Endodermal cell (in vitro differentiated cells): ENCODE measurements around the gene AKT3. TPM values are rescaled to one million over a fixed set of nuclear protein-coding genes. Genes with fewer than 3 reads are reported as not detected.
"Not testable (repeated sequence)": the region's sequence is repeated elsewhere in the genome, so short reads cannot be mapped to it uniquely, and the experiment has no call there.

Source experiments
- DNase-seq: peaks from one replicate; pipeline ENCODE4 v3.0.0-alpha.2; 2017
- H3K27ac ChIP-seq: 2 replicates; pipeline ENCODE4 v1.5.1; 2013; ENCODE audit warnings: mild to moderate bottlenecking, low read depth, low read length, moderate library complexity
- H3K27me3 ChIP-seq: 2 replicates; pipeline ENCODE4 v1.6.1; 2013; ENCODE audit warnings: mild to moderate bottlenecking, low read length, moderate library complexity; ENCODE audit not compliant: insufficient read depth, control insufficient read depth, poor library complexity, severe bottlenecking
- H3K36me3 ChIP-seq: 2 replicates; pipeline ENCODE4 v1.7.0; 2013; ENCODE audit warnings: mild to moderate bottlenecking, low read length, moderate library complexity; ENCODE audit not compliant: control insufficient read depth, insufficient read depth
- H3K4me1 ChIP-seq: one replicate; pipeline ENCODE4 v1.7.0; 2013; ENCODE audit warnings: low read length; ENCODE audit not compliant: control insufficient read depth, insufficient read depth
- H3K4me3 ChIP-seq: 2 replicates; pipeline ENCODE4 v1.5.1; 2013; ENCODE audit warnings: mild to moderate bottlenecking, low read length, moderate library complexity
- H3K9ac ChIP-seq: 2 replicates; pipeline ENCODE4 v1.6.1; 2013; ENCODE audit warnings: mild to moderate bottlenecking, low read length, moderate library complexity; ENCODE audit not compliant: poor library complexity, severe bottlenecking; ENCODE audit errors: extremely low read depth
- H3K9me3 ChIP-seq: 2 replicates; pipeline ENCODE4 v1.6.1; 2013; ENCODE audit warnings: mild to moderate bottlenecking, low read length, moderate library complexity; ENCODE audit not compliant: control insufficient read depth
- H3K27ac Mint-ChIP-seq: 2 replicates; pipeline ENCODE4 v1.8.0; 2020; ENCODE audit warnings: mixed read lengths
- H3K27me3 Mint-ChIP-seq: 2 replicates; pipeline ENCODE4 v1.8.0; 2021; ENCODE audit warnings: mild to moderate bottlenecking, mixed read lengths; ENCODE audit not compliant: insufficient read depth
- H3K36me3 Mint-ChIP-seq: 2 replicates; pipeline ENCODE4 v1.8.0; 2020; ENCODE audit warnings: low read depth, mixed read lengths
- H3K4me1 Mint-ChIP-seq: 2 replicates; pipeline ENCODE4 v1.8.0; 2020; ENCODE audit warnings: mixed read lengths
- H3K4me3 Mint-ChIP-seq: 2 replicates; pipeline ENCODE4 v1.8.0; 2020; ENCODE audit warnings: mild to moderate bottlenecking, moderate library complexity, mixed read lengths
- H3K9me3 Mint-ChIP-seq: 2 replicates; pipeline ENCODE4 v1.8.0; 2020; ENCODE audit warnings: mild to moderate bottlenecking, mixed read lengths
- WGBS, 2 experiments: methylation state at CpG; one replicate each; pipeline versions ENCODE4 v1.1.5 to v1.1.7; 2013; ENCODE audit warnings: missing lambda C conversion rate in 2 of 2, mixed read lengths in 1 of 2; ENCODE audit not compliant: insufficient coverage in 1 of 2, insufficient read length in 1 of 2; 5-methylcytosine and 5-hydroxymethylcytosine counted together
- total RNA-seq, 2 donors: library from RNA; stranded (reverse); fragmentation: NEBNext Ultra II Directional in 1 of 2; extraction: Animal tissue kit (Norgen Biotek cat#: 25700) in 1 of 2; gene quantifications; 2 replicates in 1 of 2; 3 replicates in 1 of 2; pipeline ENCODE4 v1.2.1, GENCODE V29; 2021
- TF ChIP-seq, protein P1 (sequence below): fragments of 200-600 bp; sonication (generic); conservative IDR thresholded peaks from 2 replicates; pipeline ENCODE4 v1.5.0; 2021; ENCODE audit warnings: antibody characterized with exemption, mild to moderate bottlenecking

AKT3 gene
- total RNA-seq, 2 donors from 2014 or later = 38.2 to 49.1 TPM

DNA sequence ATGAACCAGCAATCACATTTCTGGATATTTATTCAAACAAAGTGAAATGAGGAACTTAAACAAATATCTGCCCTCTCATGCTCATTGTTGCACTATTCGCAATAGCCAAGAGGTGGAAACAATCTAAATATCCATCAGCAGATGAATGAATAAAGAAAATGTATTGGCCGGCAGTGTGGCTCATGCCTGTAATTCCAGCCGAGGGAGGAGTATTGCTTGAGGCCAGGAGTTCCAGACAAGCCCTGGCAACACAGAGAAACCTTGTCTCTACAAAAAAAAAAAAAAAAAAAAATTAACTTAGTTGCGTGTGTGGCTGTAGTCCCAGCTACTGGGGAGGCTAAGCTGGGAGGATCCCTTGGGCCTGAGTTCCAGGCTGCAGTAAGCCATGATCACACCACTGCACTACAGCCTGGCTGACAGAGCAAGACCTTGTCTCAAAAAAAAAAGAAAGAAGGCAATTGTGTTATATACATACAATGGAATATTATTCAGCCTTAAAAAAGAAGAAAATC lies 191.4 kb downstream of the AKT3 start:
- Mint-ChIP-seq H3K4me3 (no peak overlapping the region), H3K4me1 (no peaks in the 10 kb centered on the region), H3K27ac (no peak overlapping the region), H3K36me3 (peaks cover 12% of the 10 kb centered on the region), H3K9me3 (no peaks in the 10 kb centered on the region), H3K27me3 (no peaks in the 10 kb centered on the region)
- no peak overlapping the region for H3K27ac ChIP-seq
- no peak overlapping the region for H3K4me3 ChIP-seq
- TF ChIP-seq, protein P1, sequence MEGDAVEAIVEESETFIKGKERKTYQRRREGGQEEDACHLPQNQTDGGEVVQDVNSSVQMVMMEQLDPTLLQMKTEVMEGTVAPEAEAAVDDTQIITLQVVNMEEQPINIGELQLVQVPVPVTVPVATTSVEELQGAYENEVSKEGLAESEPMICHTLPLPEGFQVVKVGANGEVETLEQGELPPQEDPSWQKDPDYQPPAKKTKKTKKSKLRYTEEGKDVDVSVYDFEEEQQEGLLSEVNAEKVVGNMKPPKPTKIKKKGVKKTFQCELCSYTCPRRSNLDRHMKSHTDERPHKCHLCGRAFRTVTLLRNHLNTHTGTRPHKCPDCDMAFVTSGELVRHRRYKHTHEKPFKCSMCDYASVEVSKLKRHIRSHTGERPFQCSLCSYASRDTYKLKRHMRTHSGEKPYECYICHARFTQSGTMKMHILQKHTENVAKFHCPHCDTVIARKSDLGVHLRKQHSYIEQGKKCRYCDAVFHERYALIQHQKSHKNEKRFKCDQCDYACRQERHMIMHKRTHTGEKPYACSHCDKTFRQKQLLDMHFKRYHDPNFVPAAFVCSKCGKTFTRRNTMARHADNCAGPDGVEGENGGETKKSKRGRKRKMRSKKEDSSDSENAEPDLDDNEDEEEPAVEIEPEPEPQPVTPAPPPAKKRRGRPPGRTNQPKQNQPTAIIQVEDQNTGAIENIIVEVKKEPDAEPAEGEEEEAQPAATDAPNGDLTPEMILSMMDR = no peak
- no peaks in the 10 kb centered on the region for H3K9me3 ChIP-seq
- no peak overlapping the region for H3K9ac ChIP-seq
- H3K27me3 ChIP-seq = no peaks in the 10 kb centered on the region
- H3K36me3 ChIP-seq = no peaks in the 10 kb centered on the region
- H3K4me1 ChIP-seq = no peaks in the 10 kb centered on the region
- DNase-seq = no peak
- 98% methylated on average over 4 of the region's 4 CpGs; no CpG with 5 or more reads in 1 of the 2 experiments for WGBS, 2 experiments

DNA sequence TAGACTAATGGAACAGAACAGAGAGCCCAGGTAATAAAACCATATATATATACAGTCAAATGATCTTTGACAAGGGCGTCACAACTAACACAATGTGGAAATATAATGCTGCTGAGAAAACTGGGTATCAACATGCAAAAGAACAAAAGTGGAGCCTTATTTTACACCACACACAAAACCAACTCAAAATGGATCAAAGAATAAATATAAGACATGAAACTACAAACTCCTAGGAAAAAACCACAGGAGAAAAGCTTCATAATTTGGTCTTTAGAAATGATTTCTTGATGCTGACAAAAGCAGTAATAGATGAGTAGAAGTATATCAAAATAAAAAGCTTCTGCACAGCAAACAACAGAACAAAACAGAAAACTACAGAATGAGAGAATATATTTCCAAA lies 192.2 kb downstream of the AKT3 start:
- Mint-ChIP-seq H3K9me3 (no peaks in the 10 kb centered on the region), H3K27me3 (no peaks in the 10 kb centered on the region), H3K36me3 (peaks cover 8% of the 10 kb centered on the region), H3K4me1 (no peaks in the 10 kb centered on the region), H3K4me3 (no peak overlapping the region), H3K27ac (no peak overlapping the region)
- Histone ChIP-seq H3K27me3 (no peaks in the 10 kb centered on the region), H3K9ac (no peak overlapping the region), H3K4me1 (no peaks in the 10 kb centered on the region), H3K36me3 (no peaks in the 10 kb centered on the region), H3K9me3 (no peaks in the 10 kb centered on the region), H3K27ac (no peak overlapping the region), H3K4me3 (no peak overlapping the region)
- DNase-seq = no peak
- WGBS, 2 experiments = 92% methylated on average over 1 of the region's 1 CpG; no CpG with 5 or more reads in 1 of the 2 experiments
- TF ChIP-seq, protein P1 = no peak

GRCh38 chr1:243649530-243649929 lies 200.5 kb downstream of the AKT3 start:
- not testable (repeated sequence) for H3K9me3 Mint-ChIP-seq, H3K4me1 Mint-ChIP-seq, H3K9ac ChIP-seq, DNase-seq, H3K9me3 ChIP-seq, H3K4me3 ChIP-seq, H3K27ac Mint-ChIP-seq, H3K27me3 Mint-ChIP-seq, H3K4me1 ChIP-seq, H3K27me3 ChIP-seq, H3K4me3 Mint-ChIP-seq, H3K27ac ChIP-seq, H3K36me3 ChIP-seq
- H3K36me3 Mint-ChIP-seq = peaks cover 28% of the 10 kb centered on the region
- 97% methylated on average over 3 of the region's 3 CpGs; no CpG with 5 or more reads in 1 of the 2 experiments for WGBS, 2 experiments

GRCh38 chr1:243646841-243647240 lies 203.2 kb downstream of the AKT3 start:
- WGBS, 2 experiments = 91% methylated on average over 2 of the region's 2 CpGs; no CpG with 5 or more reads in 1 of the 2 experiments
- Mint-ChIP-seq H3K9me3 (peaks cover 10% of the 10 kb centered on the region), H3K27ac (no peak overlapping the region), H3K4me3 (no peak overlapping the region), H3K4me1 (no peaks in the 10 kb centered on the region), H3K36me3 (peaks cover 33% of the 10 kb centered on the region), H3K27me3 (no peaks in the 10 kb centered on the region)
- Histone ChIP-seq H3K27ac (no peak overlapping the region), H3K36me3 (peaks cover 12% of the 10 kb centered on the region), H3K9ac (no peak overlapping the region), H3K4me1 (no peaks in the 10 kb centered on the region), H3K27me3 (no peaks in the 10 kb centered on the region), H3K9me3 (no peaks in the 10 kb centered on the region), H3K4me3 (no peak overlapping the region)
- no peak for DNase-seq
- TF ChIP-seq, protein P1 = no peak
